ENCODE measurements around the gene MECP2. TPM values are rescaled to one million over a fixed set of nuclear protein-coding genes. Genes with fewer than 3 reads are reported as not detected.

MECP2 gene
- polyA plus RNA-seq, 1 donor (not counting 4 experiments of a cell fraction or from before 2014, with no cell fraction given), result 9.9 TPM

GRCh38 chrX:154094833-154095232, 2.7 kb downstream of the MECP2 start:
- H3K79me2 ChIP-seq (ENCODE audit: control insufficient read depth, insufficient read depth, low read length), result peaks cover 60% of the 10 kb centered on the region
- H3K4me2 ChIP-seq (ENCODE audit: control insufficient read depth, extremely low read depth, insufficient read depth, low read depth, low read length), result peak overlapping the region; percentile 37
- H3K27ac ChIP-seq (ENCODE audit: control insufficient read depth, insufficient read depth, low read length), result no peak overlapping the region
- H3K9me1 ChIP-seq (ENCODE audit: control insufficient read depth, extremely low read depth, insufficient read depth, low read length), result peaks cover 3% of the 10 kb centered on the region
- no peaks in the 10 kb centered on the region for H3K27me3 ChIP-seq (ENCODE audit: control insufficient read depth, extremely low read depth, insufficient read depth, low read length)
- H4K20me1 ChIP-seq (ENCODE audit: control insufficient read depth, extremely low read depth, insufficient read depth, low read length), result peaks cover 14% of the 10 kb centered on the region
- H3K9me3 ChIP-seq (ENCODE audit: control insufficient read depth, low read depth, low read length), result no peaks in the 10 kb centered on the region
- FAIRE-seq, result no peak
- peaks cover 15% of the 10 kb centered on the region for H3K4me1 ChIP-seq (ENCODE audit: control insufficient read depth, extremely low read depth, insufficient read depth, low read length)
- no peak for DNase-seq (ENCODE audit: low read depth, low spot score)
- dilution Hi-C loops (cut with MboI; ENCODE audit: extremely low pct_ligation_motif_present, low sequenced_read_pairs), result no loop called here
- no peaks in the 10 kb centered on the region for H3K36me3 ChIP-seq (ENCODE audit: control insufficient read depth in 2 of 2, extremely low read depth in 1 of 2, insufficient read depth in 2 of 2, low read length in 2 of 2)
- TF ChIP-seq CTCF (optimal IDR thresholded peaks at IDR 0.05 in 1 of 3, IDR thresholded peaks at IDR 0.05 in 1 of 3, conservative IDR thresholded peaks at IDR 0.05 in 1 of 3; ENCODE audit: extremely low read depth in 1 of 3, insufficient read depth in 2 of 3, low read length in 3 of 3), result no peak
- TF ChIP-seq EZH2 (IDR thresholded peaks at IDR 0.05; ENCODE audit: low read length), result no peak
- no peak overlapping the region for H3K4me3 ChIP-seq (ENCODE audit: control insufficient read depth in 2 of 3, extremely low read depth in 1 of 3, insufficient read depth in 2 of 3, low read depth in 1 of 3, low read length in 3 of 3)
- H3K9ac ChIP-seq (ENCODE audit: control insufficient read depth, extremely low read depth, insufficient read depth, low read length), result no peak overlapping the region
- no peak overlapping the region for H2AFZ ChIP-seq (ENCODE audit: control insufficient read depth, low read length)

GRCh38 chrX:154093965-154094364, 3.6 kb downstream of the MECP2 start:
- peaks cover 65% of the 10 kb centered on the region for H3K79me2 ChIP-seq (ENCODE audit: control insufficient read depth, insufficient read depth, low read length)
- no peak overlapping the region for H2AFZ ChIP-seq (ENCODE audit: control insufficient read depth, low read length)
- TF ChIP-seq EZH2 (IDR thresholded peaks at IDR 0.05; ENCODE audit: low read length) (no peak), CTCF (optimal IDR thresholded peaks at IDR 0.05 in 1 of 3, IDR thresholded peaks at IDR 0.05 in 1 of 3, conservative IDR thresholded peaks at IDR 0.05 in 1 of 3; ENCODE audit: extremely low read depth in 1 of 3, insufficient read depth in 2 of 3, low read length in 3 of 3) (no peak)
- DNase-seq (ENCODE audit: low read depth, low spot score) (no peak), FAIRE-seq (no peak)
- H4K20me1 ChIP-seq (ENCODE audit: control insufficient read depth, extremely low read depth, insufficient read depth, low read length), result peaks cover 14% of the 10 kb centered on the region
- no peak overlapping the region for H3K27ac ChIP-seq (ENCODE audit: control insufficient read depth, insufficient read depth, low read length)
- no peaks in the 10 kb centered on the region for H3K9me3 ChIP-seq (ENCODE audit: control insufficient read depth, low read depth, low read length)
- no peak overlapping the region for H3K4me2 ChIP-seq (ENCODE audit: control insufficient read depth, extremely low read depth, insufficient read depth, low read depth, low read length)
- peaks cover 3% of the 10 kb centered on the region for H3K9me1 ChIP-seq (ENCODE audit: control insufficient read depth, extremely low read depth, insufficient read depth, low read length)
- no peaks in the 10 kb centered on the region for H3K36me3 ChIP-seq (ENCODE audit: control insufficient read depth in 2 of 2, extremely low read depth in 1 of 2, insufficient read depth in 2 of 2, low read length in 2 of 2)
- no peak overlapping the region for H3K4me3 ChIP-seq (ENCODE audit: control insufficient read depth in 2 of 3, extremely low read depth in 1 of 3, insufficient read depth in 2 of 3, low read depth in 1 of 3, low read length in 3 of 3)
- no peaks in the 10 kb centered on the region for H3K27me3 ChIP-seq (ENCODE audit: control insufficient read depth, extremely low read depth, insufficient read depth, low read length)
- dilution Hi-C loops (cut with MboI; ENCODE audit: extremely low pct_ligation_motif_present, low sequenced_read_pairs), result no loop called here
- no peak overlapping the region for H3K9ac ChIP-seq (ENCODE audit: control insufficient read depth, extremely low read depth, insufficient read depth, low read length)
- peaks cover 15% of the 10 kb centered on the region for H3K4me1 ChIP-seq (ENCODE audit: control insufficient read depth, extremely low read depth, insufficient read depth, low read length)

Data from keratinocyte (primary cell).